Calu3 (cell line): ENCODE measurements around the gene CES2. TPM values are rescaled to one million over a fixed set of nuclear protein-coding genes. Genes with fewer than 3 reads are reported as not detected.
A peak's percentile ranks its signal among the peaks of the same experiment; 100 is the strongest.

Experiments
- BruUV-seq: library from RNA; stranded (reverse); fragments of 400-500 nt; replicated peaks from 2 replicates; lab custom pipeline; 2021; lab: Mats Ljungman, UMichigan
- CTCF ChIA-PET: fragments of 300-600 bp; sonication (Branson Sonifier 250); formaldehyde crosslinking; loops from one replicate; lab custom pipeline; 2022; ENCODE audit warnings: antibody characterized with exemption; lab: Charles Lee
- DNase-seq: peaks from one replicate; pipeline ENCODE4 v3.0.0; 2022
- H3K27ac Mint-ChIP-seq: one replicate; pipeline ENCODE4 v1.8.0; 2022; ENCODE audit warnings: mixed read lengths; ENCODE audit not compliant: unreplicated experiment
- H3K27me3 Mint-ChIP-seq: one replicate; pipeline ENCODE4 v1.8.0; 2022; ENCODE audit warnings: mixed read lengths; ENCODE audit not compliant: unreplicated experiment
- H3K36me3 Mint-ChIP-seq: one replicate; pipeline ENCODE4 v1.8.0; 2022; ENCODE audit warnings: mild to moderate bottlenecking, moderate library complexity, mixed read lengths; ENCODE audit not compliant: insufficient read depth, unreplicated experiment
- H3K4me1 Mint-ChIP-seq: one replicate; pipeline ENCODE4 v1.8.0; 2022; ENCODE audit warnings: mild to moderate bottlenecking, low read depth, mixed read lengths; ENCODE audit not compliant: unreplicated experiment
- H3K4me3 Mint-ChIP-seq: one replicate; pipeline ENCODE4 v1.8.0; 2022; ENCODE audit warnings: mild to moderate bottlenecking, low read depth, moderate library complexity, mixed read lengths; ENCODE audit not compliant: unreplicated experiment
- H3K9me3 Mint-ChIP-seq: one replicate; pipeline ENCODE4 v1.8.0; 2022; ENCODE audit warnings: low read depth, mixed read lengths; ENCODE audit not compliant: unreplicated experiment
- intact Hi-C: fragments of 100-400 bp; cut with micrococcal nuclease; formaldehyde crosslinking; loops from one replicate; pipeline ENCODE4 v1.10.0; 2022; ENCODE audit not compliant: unreplicated experiment
- total RNA-seq: library from RNA; stranded (reverse); gene quantifications from 2 replicates; pipeline ENCODE4 v1.2.3, GENCODE V29; 2022
- TF ChIP-seq, protein P1 (sequence below): fragments of 200-600 bp; IDR thresholded peaks from one replicate; pipeline ENCODE4 v1.8.0; 2022; ENCODE audit warnings: antibody characterized with exemption; ENCODE audit not compliant: unreplicated experiment

Gene CES2
- total RNA-seq, 1 experiment from 2014 or later: 61.1 TPM

DNA sequence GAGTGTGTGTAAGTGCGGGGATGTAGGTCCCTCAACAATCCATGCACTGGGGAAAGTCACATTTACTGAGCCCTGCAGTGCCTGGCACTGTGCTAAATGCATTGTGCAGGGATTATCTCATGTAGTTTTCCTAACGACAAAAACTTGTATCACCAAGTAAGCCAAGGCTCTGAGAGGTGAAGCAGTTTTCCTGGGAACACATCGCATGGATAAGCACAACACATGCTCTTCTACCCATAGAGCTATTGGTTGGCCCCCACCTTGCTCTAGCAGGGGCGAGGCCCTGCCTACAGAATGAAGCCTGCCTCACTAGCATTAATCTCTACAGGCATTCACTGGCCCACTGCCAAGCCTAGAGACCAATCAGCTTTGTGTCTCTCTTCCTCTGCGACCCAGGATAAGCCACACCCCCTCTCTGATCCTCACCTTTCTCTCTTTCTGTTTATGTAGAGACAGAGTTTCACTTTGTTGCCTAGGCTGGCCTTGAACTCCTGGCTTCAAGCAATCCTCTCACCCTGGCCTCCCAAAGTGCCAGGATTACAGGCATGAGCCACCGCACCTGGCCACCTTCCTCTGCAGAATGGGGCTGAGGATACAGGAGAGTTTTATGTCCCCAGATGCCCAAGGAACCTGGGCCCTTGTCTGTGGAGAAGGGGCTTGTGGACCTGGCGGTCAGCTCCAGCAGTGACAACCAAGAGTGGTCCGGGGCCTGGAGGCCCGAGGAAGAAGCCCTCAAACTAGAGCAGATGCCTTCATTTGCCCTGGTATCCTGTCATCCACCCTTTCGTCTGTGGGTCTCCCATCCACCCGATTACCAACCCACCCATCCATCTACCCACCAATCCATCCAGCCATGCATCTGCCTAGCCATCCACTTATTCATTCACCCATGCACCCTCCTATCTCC lies 29.4 kb upstream of the CES2 start:
- Mint-ChIP-seq H3K4me3 (no peak overlapping the region), H3K4me1 (peaks cover 12% of the 10 kb centered on the region), H3K27me3 (peaks cover 30% of the 10 kb centered on the region), H3K9me3 (no peaks in the 10 kb centered on the region), H3K36me3 (no peaks in the 10 kb centered on the region), H3K27ac (no peak overlapping the region)
- DNase-seq: peak; percentile 75
- CTCF ChIA-PET: interaction anchor here (0.5 to 1.3 kb wide), 3 partner anchors 21 to 773 kb away, joined by 3 to 5 read pairs (median 3); no protein-coding TSS in a partner anchor
- TF ChIP-seq, protein P1, sequence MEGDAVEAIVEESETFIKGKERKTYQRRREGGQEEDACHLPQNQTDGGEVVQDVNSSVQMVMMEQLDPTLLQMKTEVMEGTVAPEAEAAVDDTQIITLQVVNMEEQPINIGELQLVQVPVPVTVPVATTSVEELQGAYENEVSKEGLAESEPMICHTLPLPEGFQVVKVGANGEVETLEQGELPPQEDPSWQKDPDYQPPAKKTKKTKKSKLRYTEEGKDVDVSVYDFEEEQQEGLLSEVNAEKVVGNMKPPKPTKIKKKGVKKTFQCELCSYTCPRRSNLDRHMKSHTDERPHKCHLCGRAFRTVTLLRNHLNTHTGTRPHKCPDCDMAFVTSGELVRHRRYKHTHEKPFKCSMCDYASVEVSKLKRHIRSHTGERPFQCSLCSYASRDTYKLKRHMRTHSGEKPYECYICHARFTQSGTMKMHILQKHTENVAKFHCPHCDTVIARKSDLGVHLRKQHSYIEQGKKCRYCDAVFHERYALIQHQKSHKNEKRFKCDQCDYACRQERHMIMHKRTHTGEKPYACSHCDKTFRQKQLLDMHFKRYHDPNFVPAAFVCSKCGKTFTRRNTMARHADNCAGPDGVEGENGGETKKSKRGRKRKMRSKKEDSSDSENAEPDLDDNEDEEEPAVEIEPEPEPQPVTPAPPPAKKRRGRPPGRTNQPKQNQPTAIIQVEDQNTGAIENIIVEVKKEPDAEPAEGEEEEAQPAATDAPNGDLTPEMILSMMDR: no peak
- no TSS peak for BruUV-seq
- intact Hi-C loops: no loop called here

DNA sequence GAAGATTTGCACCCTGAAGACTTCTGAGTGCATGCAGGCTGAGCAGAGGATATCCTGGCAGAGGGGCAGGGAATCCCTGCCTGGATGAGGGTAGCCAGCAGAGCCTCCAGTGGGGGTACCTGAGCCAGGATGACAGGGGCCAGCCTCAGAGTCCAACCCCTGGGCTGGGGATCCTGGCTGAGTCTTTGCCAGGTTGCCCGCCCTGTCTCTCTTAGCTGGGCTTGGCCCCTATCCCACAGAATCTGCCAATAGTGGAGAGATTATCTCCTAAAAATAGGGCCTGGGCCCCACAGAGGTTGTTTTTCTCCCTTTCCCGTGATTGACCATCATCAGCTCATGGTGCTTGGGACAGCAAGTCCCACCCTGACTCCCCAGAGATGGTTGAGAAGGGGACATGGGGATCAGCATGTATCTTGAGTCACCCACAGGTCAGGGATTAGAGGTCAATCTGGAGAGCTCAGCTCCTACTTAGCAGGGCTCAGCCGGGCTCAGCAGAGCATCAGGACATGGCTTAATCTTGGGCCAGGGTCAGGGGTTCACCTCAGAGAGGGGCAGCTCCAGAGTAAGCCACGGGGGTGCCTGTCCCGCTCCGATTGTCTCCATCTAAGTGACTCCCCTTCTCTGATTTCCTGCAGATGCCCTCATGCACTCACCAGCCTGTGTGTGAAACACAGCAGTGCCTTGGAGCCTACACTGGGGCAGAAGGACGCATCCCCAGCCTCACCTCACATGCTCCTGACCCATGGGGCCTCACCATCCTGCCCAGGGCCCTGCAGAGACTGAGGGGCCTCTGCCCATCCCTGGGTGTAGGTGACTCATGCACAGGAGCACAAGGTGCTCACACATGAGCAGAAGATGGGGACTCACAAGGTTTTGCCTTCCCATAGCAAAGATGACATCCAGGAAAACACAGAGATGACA lies 28.1 kb upstream of the CES2 start:
- no peaks in the 10 kb centered on the region for H3K9me3 Mint-ChIP-seq
- no peak overlapping the region for H3K4me3 Mint-ChIP-seq
- H3K27ac Mint-ChIP-seq: no peak overlapping the region
- no peaks in the 10 kb centered on the region for H3K36me3 Mint-ChIP-seq
- peaks cover 10% of the 10 kb centered on the region for H3K4me1 Mint-ChIP-seq
- no peak for DNase-seq
- peaks cover 30% of the 10 kb centered on the region for H3K27me3 Mint-ChIP-seq
- no TSS peak for BruUV-seq
- intact Hi-C loops: no loop called here
- TF ChIP-seq, protein P1: no peak
- CTCF ChIA-PET: no interaction called here

- Mint-ChIP-seq H3K36me3 (no peaks in the 10 kb centered on the region), H3K4me1 (peaks cover 10% of the 10 kb centered on the region), H3K9me3 (no peaks in the 10 kb centered on the region), H3K27me3 (peaks cover 30% of the 10 kb centered on the region), H3K27ac (no peak overlapping the region), H3K4me3 (no peak overlapping the region)
- no TSS peak for BruUV-seq
- TF ChIP-seq, protein P1: no peak
- CTCF ChIA-PET: no interaction called here
- intact Hi-C loops: no loop called here
- no peak for DNase-seq
Measured at GRCh38 chr16:66908116-66908515, 27.2 kb upstream of the CES2 start.

GRCh38 chr16:66908762-66909559 lies 26.4 kb upstream of the CES2 start:
- no TSS peak for BruUV-seq

More at GRCh38 chr16:66908762-66909559, 26.4 kb upstream of the CES2 start:
- no peaks in the 10 kb centered on the region for H3K36me3 Mint-ChIP-seq
- no peak for DNase-seq
- CTCF ChIA-PET: interaction anchor here (1.1 kb wide), 1 partner anchor 18 kb away, joined by 4 read pairs; no protein-coding TSS in a partner anchor
- no peaks in the 10 kb centered on the region for H3K9me3 Mint-ChIP-seq
- TF ChIP-seq, protein P1: no peak
- peaks cover 32% of the 10 kb centered on the region for H3K27me3 Mint-ChIP-seq
- intact Hi-C loops: no loop called here
- H3K4me1 Mint-ChIP-seq: peaks cover 10% of the 10 kb centered on the region
- no peak overlapping the region for H3K27ac Mint-ChIP-seq
- no peak overlapping the region for H3K4me3 Mint-ChIP-seq
